Breast epithelium (tissue), 3 donors: ENCODE measurements around the gene EP400.

ENCODE experiments used
- CTCF ChIP-seq, 3 donors: fragments of 450-650 bp; IDR thresholded peaks; one replicate each; pipeline ENCODE4 v1.5.1; 2016 to 2017; ENCODE audit warnings: antibody characterized with exemption in 3 of 3, mild to moderate bottlenecking in 3 of 3, moderate library complexity in 3 of 3
- POLR2A ChIP-seq: fragments of 450-650 bp; IDR thresholded peaks from one replicate; pipeline ENCODE4 v1.6.1; 2016; ENCODE audit warnings: antibody characterized with exemption, mild to moderate bottlenecking, moderate library complexity
- POLR2AphosphoS5 ChIP-seq, 3 donors: sonication (generic); formaldehyde crosslinking; IDR thresholded peaks; one replicate each; pipeline ENCODE4 v1.6.1; 2017; ENCODE audit warnings: antibody characterized with exemption in 3 of 3

GRCh38 chr12:131914179-131914702, 35.5 kb upstream of the EP400 start:
- TF ChIP-seq CTCF (IDR thresholded peaks at IDR 0.05) (no peak), POLR2AphosphoS5 (IDR thresholded peaks at IDR 0.05) (no peak), POLR2A (no peak)
